Progenitor cell of endocrine pancreas (in vitro differentiated cells): ENCODE data around the gene SPRR2A. TPM values are rescaled to one million over a fixed set of nuclear protein-coding genes. Genes with fewer than 3 reads are reported as not detected.
A peak's percentile ranks its signal among the peaks of the same experiment; 100 is the strongest.

Source experiments
- DNase-seq: peaks from one replicate; pipeline ENCODE4 v3.0.0; 2021; ENCODE audit warnings: low spot score; ENCODE audit not compliant: unreplicated experiment
- H3K27ac Mint-ChIP-seq: 2 replicates; pipeline ENCODE4 v1.8.0; 2021; ENCODE audit warnings: mild to moderate bottlenecking, moderate library complexity, mixed read lengths
- H3K27me3 Mint-ChIP-seq: 2 replicates; pipeline ENCODE4 v1.8.0; 2021; ENCODE audit warnings: mixed read lengths
- H3K36me3 Mint-ChIP-seq: 2 replicates; pipeline ENCODE4 v1.8.0; 2022; ENCODE audit warnings: mixed read lengths; ENCODE audit not compliant: insufficient read depth
- H3K4me1 Mint-ChIP-seq: 2 replicates; pipeline ENCODE4 v1.8.0; 2021; ENCODE audit warnings: low read depth, mixed read lengths
- H3K4me3 Mint-ChIP-seq: 2 replicates; pipeline ENCODE4 v1.8.0; 2021; ENCODE audit warnings: low read depth, mild to moderate bottlenecking, moderate library complexity, mixed read lengths
- H3K9me3 Mint-ChIP-seq: 2 replicates; pipeline ENCODE4 v1.8.0; 2021; ENCODE audit warnings: low read depth, mixed read lengths
- CTCF ChIP-seq: fragments of 200-600 bp; sonication (generic); IDR thresholded peaks from one replicate; pipeline ENCODE4 v1.5.0; 2021; ENCODE audit warnings: antibody characterized with exemption, mild to moderate bottlenecking; ENCODE audit not compliant: unreplicated experiment
- total RNA-seq: library from RNA; stranded (reverse); gene quantifications from 2 replicates; pipeline ENCODE4 v1.2.1, GENCODE V29; 2021

Gene SPRR2A
- total RNA-seq, 1 donor from 2014 or later, result not detected

DNA sequence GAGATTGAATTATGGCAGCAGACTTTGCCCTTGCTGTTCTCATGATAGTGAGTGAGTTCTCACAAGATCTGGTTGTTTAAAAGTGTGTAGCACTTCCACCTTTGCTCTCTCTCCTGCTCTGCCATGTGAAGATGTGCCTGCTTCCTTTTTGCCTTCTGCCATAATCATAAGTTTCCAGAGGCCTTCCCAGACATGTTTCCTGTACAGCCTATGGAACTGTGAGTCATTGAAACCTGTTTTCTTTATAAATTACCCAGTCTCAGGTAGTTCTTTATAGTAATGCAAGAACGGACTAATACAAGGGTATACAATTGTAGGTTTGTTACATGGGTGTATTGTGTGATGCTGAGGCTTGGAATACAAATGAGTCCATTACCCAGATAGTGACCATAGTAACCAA lies 22.1 kb downstream of the SPRR2A start:
- Mint-ChIP-seq H3K4me3 (no peak overlapping the region), H3K9me3 (no peaks in the 10 kb centered on the region)
- DNase-seq, result no peak

DNA sequence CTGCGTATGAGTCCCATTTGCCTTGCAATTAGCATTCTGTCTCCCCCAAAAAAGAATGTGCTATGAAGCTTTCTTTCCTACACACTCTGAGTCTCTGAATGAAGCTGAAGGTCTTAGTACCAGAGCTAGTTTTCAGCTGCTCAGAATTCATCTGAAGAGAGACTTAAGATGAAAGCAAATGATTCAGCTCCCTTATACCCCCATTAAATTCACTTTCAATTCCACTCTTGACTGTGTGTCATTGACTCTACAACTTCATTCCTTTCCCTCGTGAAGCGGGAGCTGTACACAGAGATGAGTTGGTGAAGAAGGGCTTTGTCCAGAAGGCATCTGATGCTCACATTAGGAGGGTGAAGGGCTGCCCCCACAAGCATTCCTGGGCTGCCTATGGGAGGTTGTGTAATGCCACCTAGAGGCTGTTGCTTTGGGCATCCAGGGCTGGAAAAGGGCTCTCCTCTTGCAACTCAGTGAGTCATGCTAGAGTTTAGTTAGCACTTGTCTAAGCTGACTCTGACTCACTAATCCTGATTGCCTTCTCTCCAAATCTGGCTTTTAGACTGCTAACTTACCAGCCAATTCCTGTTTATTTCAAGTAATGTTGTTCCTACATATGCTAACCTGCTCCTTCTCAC lies 24.5 kb downstream of the SPRR2A start:
- Mint-ChIP-seq H3K27ac (peak overlapping the region; percentile 7), H3K9me3 (no peaks in the 10 kb centered on the region), H3K4me1 (peaks cover 3% of the 10 kb centered on the region), H3K36me3 (no peaks in the 10 kb centered on the region), H3K4me3 (no peak overlapping the region), H3K27me3 (no peaks in the 10 kb centered on the region)
- TF ChIP-seq CTCF, result peak; percentile 40
- no peak for DNase-seq

More for the DNA sequence above, 22.1 kb downstream of the SPRR2A start:
- Mint-ChIP-seq H3K36me3 (no peaks in the 10 kb centered on the region), H3K27ac (no peak overlapping the region), H3K4me1 (peaks cover 3% of the 10 kb centered on the region), H3K27me3 (no peaks in the 10 kb centered on the region)
- no peak for TF ChIP-seq CTCF

- no peak overlapping the region for H3K27ac Mint-ChIP-seq
- no peaks in the 10 kb centered on the region for H3K9me3 Mint-ChIP-seq
- H3K36me3 Mint-ChIP-seq, result no peaks in the 10 kb centered on the region
- no peaks in the 10 kb centered on the region for H3K27me3 Mint-ChIP-seq
- no peak overlapping the region for H3K4me3 Mint-ChIP-seq
- H3K4me1 Mint-ChIP-seq, result peaks cover 3% of the 10 kb centered on the region
- TF ChIP-seq CTCF, result no peak
- DNase-seq, result no peak
These were observed 25.2 kb downstream of the SPRR2A start for GRCh38 chr1:153032073-153032472.

DNA sequence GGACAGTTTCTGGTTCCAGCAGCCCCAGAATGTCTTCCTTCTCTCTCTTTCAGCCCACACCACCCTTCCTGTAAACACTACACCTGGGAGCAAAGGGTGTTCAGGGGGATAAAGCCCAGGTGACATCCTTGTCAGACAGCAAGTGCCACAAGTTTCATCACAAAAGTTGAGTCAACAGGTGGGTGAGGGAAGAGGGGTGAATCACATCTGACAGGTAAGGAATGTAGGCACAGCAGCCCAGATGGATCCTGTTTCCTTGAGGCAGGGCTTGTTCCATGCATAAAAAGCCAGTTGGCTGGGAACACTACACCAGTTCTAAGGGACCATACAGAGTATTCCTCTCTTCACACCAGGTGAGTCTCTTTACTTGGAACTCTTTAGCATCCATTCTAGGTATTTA lies 26.4 kb downstream of the SPRR2A start, which contains the start of gene SPRR1B:
SPRR1B (plus strand) TSS at position 309 of the 400 bp plus-strand sequence. CDS start 1,143 bp downstream, outside the sequence.
- DNase-seq, result no peak
- H3K27me3 Mint-ChIP-seq, result no peaks in the 10 kb centered on the region
- no peaks in the 10 kb centered on the region for H3K36me3 Mint-ChIP-seq

GRCh38 chr1:153028766-153029165 lies 28.5 kb downstream of the SPRR2A start:
- Mint-ChIP-seq H3K4me3 (no peak overlapping the region), H3K9me3 (no peaks in the 10 kb centered on the region), H3K27me3 (no peaks in the 10 kb centered on the region), H3K4me1 (no peaks in the 10 kb centered on the region), H3K36me3 (no peaks in the 10 kb centered on the region), H3K27ac (no peak overlapping the region)
- TF ChIP-seq CTCF, result no peak
- DNase-seq, result no peak

More for the DNA sequence above, 26.4 kb downstream of the SPRR2A start, which contains the start of gene SPRR1B:
- H3K4me1 Mint-ChIP-seq, result peaks cover 3% of the 10 kb centered on the region
- H3K9me3 Mint-ChIP-seq, result no peaks in the 10 kb centered on the region
- H3K27ac Mint-ChIP-seq, result no peak within 1 kb of the TSS
- no peak within 1 kb of the TSS for H3K4me3 Mint-ChIP-seq
- no peak for TF ChIP-seq CTCF
